Testis (tissue), 3 donors: ENCODE results near the gene MTPN. TPM values are rescaled to one million over a fixed set of nuclear protein-coding genes. Genes with fewer than 3 reads are reported as not detected.

Experiments
- DNase-seq: peaks from one replicate; pipeline ENCODE4 v3.0.0-alpha.2; 2019
- H3K27ac ChIP-seq, 2 donors: fragments of 200-600 bp; sonication (generic); one replicate each; pipeline ENCODE4 v1.5.1; 2019
- H3K27me3 ChIP-seq: fragments of 200-600 bp; sonication (generic); one replicate; pipeline ENCODE4 v1.5.1; 2019
- H3K36me3 ChIP-seq: fragments of 200-600 bp; sonication (generic); one replicate; pipeline ENCODE4 v1.5.1; 2017; ENCODE audit warnings: low read depth; ENCODE audit errors: missing control alignments
- H3K4me1 ChIP-seq: fragments of 200-600 bp; sonication (generic); one replicate; pipeline ENCODE4 v1.5.1; 2019
- H3K4me3 ChIP-seq, 2 donors: fragments of 200-600 bp; sonication (generic); one replicate each; pipeline ENCODE4 v1.5.1; 2017 to 2019
- H3K9me3 ChIP-seq: fragments of 200-600 bp; sonication (generic); one replicate; pipeline ENCODE4 v1.5.1; 2017
- CTCF ChIP-seq, 3 experiments: fragments of 450-650 bp in 2 of 3; fragments of 200-600 bp in 1 of 3; sonication (generic) in 1 of 3; IDR thresholded peaks; one replicate each; pipeline ENCODE4 v1.5.1; 2016 to 2019; ENCODE audit warnings: antibody characterized with exemption in 3 of 3, mild to moderate bottlenecking in 2 of 3, moderate library complexity in 1 of 3
- POLR2A ChIP-seq: fragments of 450-650 bp; IDR thresholded peaks from one replicate; pipeline ENCODE4 v1.6.1; 2017; ENCODE audit warnings: antibody characterized with exemption, mild to moderate bottlenecking, moderate library complexity
- WGBS, 2 donors: methylation state at CpG; one replicate each; pipeline ENCODE4 v1.1.5; 2018; 5-methylcytosine and 5-hydroxymethylcytosine counted together
- intact Hi-C: fragments of 100-400 bp; cut with DNase I; formaldehyde crosslinking; loops from one replicate; pipeline ENCODE4 v1.15.1; 2023; ENCODE audit warnings: low total_unique reads
- polyA plus RNA-seq: library from polyadenylated mRNA; stranded (reverse); fragments of 350-450 nt; fragmentation: Illumina TruSeq; extraction: RNeasy Lipid Tissue Mini Kit (QIAGEN cat#74804); gene quantifications from one replicate; pipeline ENCODE4 v1.2.3, GENCODE V29; 2014; ENCODE audit warnings: low read depth, low replicate concordance; ENCODE audit not compliant: insufficient read depth
- small RNA-seq, 2 donors: library from RNA; depleted of rRNA; stranded (forward); fragments of <200 nt; gene quantifications; one replicate each; pipeline ENCODE3, GENCODE V24; 2016
- total RNA-seq, 2 donors: library from RNA; depleted of rRNA; stranded (reverse); fragments of >200 nt; gene quantifications; one replicate each; pipeline ENCODE4 v1.2.3, GENCODE V29; 2016

The MTPN gene
- total and polyA plus RNA-seq, 3 donors from 2014 or later, result 141 to 144 (median 142) TPM

GRCh38 chr7:135884495-135885232 lies 92.5 kb downstream of the MTPN start:
- intact Hi-C loops, result no loop called here
- no peaks in the 10 kb centered on the region for H3K27me3 ChIP-seq
- no peak overlapping the region for H3K27ac ChIP-seq
- TF ChIP-seq CTCF (IDR thresholded peaks at IDR 0.05), result no peak
- no peak for TF ChIP-seq POLR2A
- H3K4me3 ChIP-seq, result no peak overlapping the region
- H3K9me3 ChIP-seq, result no peaks in the 10 kb centered on the region
- H3K36me3 ChIP-seq, result no peaks in the 10 kb centered on the region
- WGBS, 2 donors, result 69 to 72% methylated on average over 9 of the region's 9 CpGs
- H3K4me1 ChIP-seq, result no peaks in the 10 kb centered on the region
- no peak for DNase-seq

- intact Hi-C loops, result no loop called here
- Histone ChIP-seq H3K4me3 (no peak overlapping the region), H3K36me3 (no peaks in the 10 kb centered on the region), H3K27ac (no peak overlapping the region), H3K9me3 (no peaks in the 10 kb centered on the region), H3K4me1 (no peaks in the 10 kb centered on the region), H3K27me3 (no peaks in the 10 kb centered on the region)
- no peak for DNase-seq
- no peak for TF ChIP-seq POLR2A
- TF ChIP-seq CTCF (IDR thresholded peaks at IDR 0.05), result no peak
Measured at GRCh38 chr7:135879233-135879632, 97.9 kb downstream of the MTPN start.

GRCh38 chr7:135878284-135878683 lies 98.9 kb downstream of the MTPN start:
- WGBS, 2 donors, result 92 to 93% methylated on average over 3 of the region's 3 CpGs

GRCh38 chr7:135877805-135878204 lies 99.4 kb downstream of the MTPN start:
- intact Hi-C loops, result no loop called here
- Histone ChIP-seq H3K9me3 (no peaks in the 10 kb centered on the region), H3K36me3 (no peaks in the 10 kb centered on the region), H3K27ac (no peak overlapping the region), H3K27me3 (no peaks in the 10 kb centered on the region), H3K4me3 (no peak overlapping the region), H3K4me1 (no peaks in the 10 kb centered on the region)
- 75 to 82% methylated on average over 5 of the region's 5 CpGs for WGBS, 2 donors
- no peak for TF ChIP-seq POLR2A
- no peak for TF ChIP-seq CTCF (IDR thresholded peaks at IDR 0.05)
- DNase-seq, result no peak

More at GRCh38 chr7:135878284-135878683, 98.9 kb downstream of the MTPN start:
- H3K4me1 ChIP-seq, result no peaks in the 10 kb centered on the region
- intact Hi-C loops, result no loop called here
- no peaks in the 10 kb centered on the region for H3K36me3 ChIP-seq
- H3K27me3 ChIP-seq, result no peaks in the 10 kb centered on the region
- TF ChIP-seq CTCF (IDR thresholded peaks at IDR 0.05) (no peak), POLR2A (no peak)
- H3K27ac ChIP-seq, result no peak overlapping the region
- no peaks in the 10 kb centered on the region for H3K9me3 ChIP-seq
- DNase-seq, result no peak
- no peak overlapping the region for H3K4me3 ChIP-seq

Small RNAs within 50 kb of the gene (small RNA-seq; reads per million reads assigned to genes)
- gene RNU6-223P, result 0 reads per million in 2 donors

Other genes with a start within 250 kb of the MTPN start
- gene SLC13A4, start 249.2 kb downstream of the MTPN start, total RNA-seq, result 10 to 100 TPM; 19.0 to 33.0 TPM
- gene SLC13A4, start 249.2 kb downstream of the MTPN start, polyA plus RNA-seq, result 34.6 TPM
- gene FAM180A, start 228.5 kb downstream of the MTPN start, total RNA-seq, result 1 to 10 TPM; 2.1 to 2.7 TPM
- gene FAM180A, start 228.5 kb downstream of the MTPN start, polyA plus RNA-seq, result 1.5 TPM